Transverse colon (tissue), 4 donors: ENCODE data around the gene ADD3. TPM values are rescaled to one million over a fixed set of nuclear protein-coding genes. Genes with fewer than 3 reads are reported as not detected.

Experiments
- DNase-seq: peaks from one replicate; pipeline ENCODE4 v3.0.0-alpha.2; 2019
- H3K27ac ChIP-seq, 4 donors: fragments of 200-600 bp; sonication (generic); 2 replicates each; pipeline ENCODE4 v1.5.1; 2016 to 2018; ENCODE audit warnings: inconsistent platforms in 4 of 4
- H3K27me3 ChIP-seq: fragments of 200-600 bp; sonication (generic); 2 replicates; pipeline ENCODE4 v1.5.1; 2017; ENCODE audit warnings: inconsistent platforms
- H3K36me3 ChIP-seq, 4 donors: fragments of 200-600 bp; sonication (generic); 2 replicates each; pipeline ENCODE4 v1.5.1; 2017 to 2019; ENCODE audit warnings: inconsistent platforms in 4 of 4
- H3K4me1 ChIP-seq, 4 donors: fragments of 200-600 bp; sonication (generic); 2 replicates each; pipeline ENCODE4 v1.5.1; 2017 to 2020; ENCODE audit warnings: inconsistent platforms in 4 of 4
- H3K4me3 ChIP-seq, 4 donors: fragments of 200-600 bp; sonication (generic); 1 replicate in 1 of 4; 2 replicates in 3 of 4; pipeline versions ENCODE4 v1.5.1 to v1.6.1; 2017 to 2019; ENCODE audit warnings: inconsistent platforms in 4 of 4
- H3K9me3 ChIP-seq, 2 donors: fragments of 200-600 bp; sonication (generic); 2 replicates each; pipeline ENCODE4 v1.5.1; 2017 to 2019; ENCODE audit warnings: inconsistent platforms in 2 of 2
- EP300 ChIP-seq: sonication (generic); formaldehyde crosslinking; IDR thresholded peaks from one replicate; pipeline ENCODE4 v1.6.1; 2017; ENCODE audit warnings: antibody characterized with exemption, low read depth
- POLR2A ChIP-seq: fragments of 450-650 bp; IDR thresholded peaks from one replicate; pipeline ENCODE4 v1.6.1; 2016; ENCODE audit warnings: antibody characterized with exemption, mild to moderate bottlenecking, moderate library complexity
- POLR2AphosphoS5 ChIP-seq, 3 donors: sonication (generic); formaldehyde crosslinking; IDR thresholded peaks; one replicate each; pipeline ENCODE4 v1.6.1; 2016; ENCODE audit warnings: antibody characterized with exemption in 3 of 3
- WGBS, 2 donors: methylation state at CpG; one replicate each; pipeline ENCODE4 v1.1.5; 2018; ENCODE audit warnings: low coverage in 1 of 2; 5-methylcytosine and 5-hydroxymethylcytosine counted together
- in situ Hi-C, 4 donors: fragments of 200-750 bp; cut with MboI; loops; one replicate each; pipeline versions ENCODE4 v1.15.0 to v1.15.1; 2017; ENCODE audit warnings: low sequenced_read_pairs in 3 of 4, low pct_ligation_motif_present in 1 of 4, low pct_unique_long_range_greater_than_20kb in 1 of 4
- intact Hi-C: fragments of 100-400 bp; cut with DNase I; formaldehyde crosslinking; loops from one replicate; pipeline ENCODE4 v1.15.1; 2023; ENCODE audit warnings: low total_unique reads
- total RNA-seq, 4 donors: library from RNA; depleted of rRNA; stranded (reverse); fragments of >200 nt; gene quantifications; one replicate each; pipeline ENCODE4 v1.1.0, GENCODE V29; 2016
- TF ChIP-seq, protein P1 (sequence below), 5 experiments: fragments of 200-600 bp in 3 of 5; fragments of 450-650 bp in 2 of 5; sonication (generic) in 3 of 5; IDR thresholded peaks; 1 replicate in 2 of 5; 2 replicates in 3 of 5; pipeline ENCODE4 v1.5.1; 2016 to 2017; ENCODE audit warnings: antibody characterized with exemption in 5 of 5, inconsistent platforms in 3 of 5, mild to moderate bottlenecking in 2 of 5, moderate library complexity in 1 of 5

Gene ADD3
- total RNA-seq, 4 donors from 2014 or later, result 175 to 342 (median 258) TPM

- Histone ChIP-seq H3K4me3 (no peak overlapping the region), H3K4me1 (peaks cover 0 to 25% (median 11%) of the 10 kb centered on the region in 4 donors), H3K36me3 (no peaks in the 10 kb centered on the region), H3K27ac (no peak overlapping the region), H3K9me3 (no peaks in the 10 kb centered on the region), H3K27me3 (peaks cover 49% of the 10 kb centered on the region)
- in situ Hi-C loops, result no loop called here
- intact Hi-C loops, result no loop called here
- WGBS, 2 donors, result 33 to 43% methylated on average over 1 of the region's 1 CpG
- TF ChIP-seq POLR2AphosphoS5 (IDR thresholded peaks at IDR 0.05) (no peak), EP300 (no peak)
- TF ChIP-seq, protein P1, sequence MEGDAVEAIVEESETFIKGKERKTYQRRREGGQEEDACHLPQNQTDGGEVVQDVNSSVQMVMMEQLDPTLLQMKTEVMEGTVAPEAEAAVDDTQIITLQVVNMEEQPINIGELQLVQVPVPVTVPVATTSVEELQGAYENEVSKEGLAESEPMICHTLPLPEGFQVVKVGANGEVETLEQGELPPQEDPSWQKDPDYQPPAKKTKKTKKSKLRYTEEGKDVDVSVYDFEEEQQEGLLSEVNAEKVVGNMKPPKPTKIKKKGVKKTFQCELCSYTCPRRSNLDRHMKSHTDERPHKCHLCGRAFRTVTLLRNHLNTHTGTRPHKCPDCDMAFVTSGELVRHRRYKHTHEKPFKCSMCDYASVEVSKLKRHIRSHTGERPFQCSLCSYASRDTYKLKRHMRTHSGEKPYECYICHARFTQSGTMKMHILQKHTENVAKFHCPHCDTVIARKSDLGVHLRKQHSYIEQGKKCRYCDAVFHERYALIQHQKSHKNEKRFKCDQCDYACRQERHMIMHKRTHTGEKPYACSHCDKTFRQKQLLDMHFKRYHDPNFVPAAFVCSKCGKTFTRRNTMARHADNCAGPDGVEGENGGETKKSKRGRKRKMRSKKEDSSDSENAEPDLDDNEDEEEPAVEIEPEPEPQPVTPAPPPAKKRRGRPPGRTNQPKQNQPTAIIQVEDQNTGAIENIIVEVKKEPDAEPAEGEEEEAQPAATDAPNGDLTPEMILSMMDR (IDR thresholded peaks at IDR 0.05), result no peak
- no peak for DNase-seq
Observed at GRCh38 chr10:110169586-110169985, 161.8 kb downstream of the ADD3 start.

- intact Hi-C loops, result no loop called here
- Histone ChIP-seq H3K27ac (no peak overlapping the region), H3K9me3 (no peaks in the 10 kb centered on the region), H3K36me3 (no peaks in the 10 kb centered on the region), H3K27me3 (peaks cover 49% of the 10 kb centered on the region), H3K4me1 (peaks cover 0 to 25% (median 11%) of the 10 kb centered on the region in 4 donors), H3K4me3 (no peak overlapping the region)
- TF ChIP-seq POLR2A (no peak), POLR2AphosphoS5 (IDR thresholded peaks at IDR 0.05) (no peak), EP300 (no peak)
- TF ChIP-seq, protein P1 (IDR thresholded peaks at IDR 0.05), result no peak
- in situ Hi-C loops, result no loop called here
- DNase-seq, result no peak
- 10% methylated on average over 8 to 13 of the region's 13 CpGs for WGBS, 2 donors
Observed at GRCh38 chr10:110170142-110170971, 162.6 kb downstream of the ADD3 start.

DNA sequence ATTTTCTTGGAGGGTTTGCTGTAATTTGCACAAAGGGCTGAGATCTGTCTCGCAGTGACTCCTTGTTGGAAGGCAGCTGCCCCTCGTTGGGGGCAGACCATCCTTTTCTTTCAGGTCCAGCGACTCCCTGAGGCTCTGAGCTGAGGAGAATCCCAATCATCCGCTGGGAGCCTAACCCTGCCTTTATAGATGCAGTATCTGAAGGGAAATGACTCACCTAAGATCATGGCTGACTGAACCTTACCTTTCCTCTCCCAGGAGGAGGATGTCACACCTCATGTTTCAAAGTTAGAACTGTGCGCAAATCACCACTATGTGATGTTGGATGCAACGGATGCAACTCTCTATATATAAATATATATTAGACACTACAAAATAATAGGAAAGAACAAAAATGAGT lies 163.2 kb downstream of the ADD3 start:
- intact Hi-C loops, result no loop called here
- in situ Hi-C loops, result no loop called here
- WGBS, 2 donors, result 54 to 57% methylated on average over 4 to 6 of the region's 6 CpGs
- H3K4me3 ChIP-seq, result no peak overlapping the region
- TF ChIP-seq POLR2AphosphoS5 (IDR thresholded peaks at IDR 0.05) (no peak), EP300 (no peak), POLR2A (no peak)
- TF ChIP-seq, protein P1 (IDR thresholded peaks at IDR 0.05), result no peak
- no peak for DNase-seq
- no peaks in the 10 kb centered on the region for H3K36me3 ChIP-seq
- H3K9me3 ChIP-seq, result no peaks in the 10 kb centered on the region
- H3K27ac ChIP-seq, result no peak overlapping the region
- H3K4me1 ChIP-seq, result peaks cover 0 to 25% (median 11%) of the 10 kb centered on the region in 4 donors
- H3K27me3 ChIP-seq, result peaks cover 47% of the 10 kb centered on the region

DNA sequence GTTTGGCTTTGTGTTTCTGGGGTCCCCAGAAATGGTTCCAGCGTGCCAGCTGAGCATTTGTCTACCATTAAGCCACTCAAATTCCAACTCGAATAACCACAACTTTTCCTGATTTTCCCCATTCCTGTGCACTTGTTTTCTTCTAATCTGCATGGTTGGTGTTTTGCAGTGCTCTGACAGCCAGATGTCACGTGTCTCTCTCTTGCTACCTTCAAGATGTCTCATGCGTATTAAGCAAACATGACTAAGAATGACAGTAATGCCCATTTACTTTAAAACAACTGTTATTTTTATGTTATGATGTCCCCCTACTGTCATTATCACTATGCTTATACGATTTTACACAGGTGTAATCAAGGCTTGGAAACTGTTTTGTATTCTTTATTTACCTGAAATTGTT lies 164.4 kb downstream of the ADD3 start:
- no peak for DNase-seq
- in situ Hi-C loops, result no loop called here
- no peaks in the 10 kb centered on the region for H3K9me3 ChIP-seq
- intact Hi-C loops, result no loop called here
- 52 to 77% methylated on average over 3 to 5 of the region's 5 CpGs for WGBS, 2 donors
- no peaks in the 10 kb centered on the region for H3K36me3 ChIP-seq
- H3K27ac ChIP-seq, result no peak overlapping the region
- H3K27me3 ChIP-seq, result peaks cover 42% of the 10 kb centered on the region
- H3K4me3 ChIP-seq, result no peak overlapping the region
- TF ChIP-seq, protein P1 (IDR thresholded peaks at IDR 0.05), result no peak
- TF ChIP-seq POLR2AphosphoS5 (IDR thresholded peaks at IDR 0.05), result no peak
- no peak for TF ChIP-seq POLR2A
- no peak for TF ChIP-seq EP300
- H3K4me1 ChIP-seq, result peaks cover 0 to 25% (median 11%) of the 10 kb centered on the region in 4 donors
